Common myeloid progenitor, CD34-positive (primary cell): ENCODE data around the gene PAM.

Experiments used
- CTCF ChIA-PET: fragments of 350-600 bp; sonication (Branson Sonifier 250); formaldehyde crosslinking; loops from one replicate; lab custom pipeline; 2021; ENCODE audit warnings: antibody characterized with exemption; lab: Charles Lee
- POLR2A ChIA-PET: fragments of 350-600 bp; sonication (Branson Sonifier 250); formaldehyde crosslinking; loops from one replicate; lab custom pipeline; 2021; ENCODE audit warnings: antibody characterized with exemption; lab: Charles Lee
- DNase-seq, 3 donors: peaks; one replicate each; pipeline versions ENCODE4 v3.0.0 to v3.0.0-alpha.2; 2013
- H3K27ac ChIP-seq, 2 experiments: 1 replicate in 1 of 2; 2 replicates in 1 of 2; pipeline ENCODE4 v1.7.0; 2013; ENCODE audit warnings: inconsistent platforms in 2 of 2, low read length in 2 of 2, mild to moderate bottlenecking in 2 of 2, low read depth in 1 of 2, moderate library complexity in 1 of 2; ENCODE audit not compliant: severe bottlenecking in 2 of 2, insufficient read depth in 1 of 2, poor library complexity in 1 of 2
- H3K27me3 ChIP-seq, 5 experiments: replicated peaks in 2 of 5; 1 replicate in 3 of 5; 2 replicates in 2 of 5; pipeline versions ENCODE4 v1.6.1 to v1.7.0; 2013; ENCODE audit warnings: low read length in 4 of 5, mild to moderate bottlenecking in 2 of 5, moderate library complexity in 2 of 5, inconsistent platforms in 1 of 5; ENCODE audit not compliant: insufficient read depth in 5 of 5, control insufficient read depth in 4 of 5
- H3K36me3 ChIP-seq, 4 experiments: 1 replicate in 2 of 4; 2 replicates in 2 of 4; pipeline versions ENCODE4 v1.6.1 to v1.7.0; 2013; ENCODE audit warnings: low read length in 3 of 4, control low read depth in 1 of 4, mild to moderate bottlenecking in 1 of 4; ENCODE audit not compliant: control insufficient read depth in 4 of 4, insufficient read depth in 4 of 4
- H3K4me1 ChIP-seq, 4 experiments: 1 replicate in 3 of 4; 2 replicates in 1 of 4; pipeline versions ENCODE4 v1.6.1 to v1.7.1; 2013; ENCODE audit warnings: low read length in 3 of 4, mild to moderate bottlenecking in 3 of 4, control low read depth in 1 of 4, inconsistent platforms in 1 of 4, moderate library complexity in 1 of 4; ENCODE audit not compliant: control insufficient read depth in 4 of 4, insufficient read depth in 4 of 4; ENCODE audit errors: control extremely low read depth in 1 of 4
- H3K4me3 ChIP-seq, 7 experiments: 1 replicate in 4 of 7; 2 replicates in 3 of 7; pipeline versions ENCODE4 v1.5.1 to v1.7.0; 2013; ENCODE audit warnings: mild to moderate bottlenecking in 7 of 7, low read length in 6 of 7, moderate library complexity in 6 of 7, inconsistent platforms in 2 of 7, low read depth in 2 of 7, control low read depth in 1 of 7; ENCODE audit not compliant: insufficient read depth in 4 of 7, control insufficient read depth in 1 of 7; ENCODE audit errors: extremely low read depth in 1 of 7
- H3K9me3 ChIP-seq, 5 experiments: 1 replicate in 4 of 5; 2 replicates in 1 of 5; pipeline versions ENCODE4 v1.6.1 to v1.7.1; 2013; ENCODE audit warnings: low read length in 4 of 5, mild to moderate bottlenecking in 2 of 5, inconsistent platforms in 1 of 5, low read depth in 1 of 5, moderate library complexity in 1 of 5; ENCODE audit not compliant: control insufficient read depth in 4 of 5, insufficient read depth in 2 of 5; ENCODE audit errors: control extremely low read depth in 1 of 5
- WGBS: methylation state at CpG from one replicate; pipeline ENCODE4 v1.1.5; 2013; ENCODE audit not compliant: insufficient coverage; 5-methylcytosine and 5-hydroxymethylcytosine counted together

PAM gene

GRCh38 chr5:102931085-102931725 is 176.1 kb downstream of the PAM start:
- no peak for DNase-seq
- H3K9me3 ChIP-seq: no peaks in the 10 kb centered on the region
- no peak overlapping the region for H3K4me3 ChIP-seq
- no peaks in the 10 kb centered on the region for H3K4me1 ChIP-seq
- no peak overlapping the region for H3K27ac ChIP-seq
- H3K36me3 ChIP-seq: peaks cover 3 to 9% (median 6%) of the 10 kb centered on the region in 4 experiments
- CTCF ChIA-PET: interaction anchor here (1.2 to 2.4 kb wide), 2 partner anchors 10 to 13 kb away, joined by 5 to 10 read pairs; no protein-coding TSS in a partner anchor
- 94% methylated on average over 3 of the region's 6 CpGs for WGBS
- no peaks in the 10 kb centered on the region for H3K27me3 ChIP-seq
- POLR2A ChIA-PET: no interaction called here

DNA sequence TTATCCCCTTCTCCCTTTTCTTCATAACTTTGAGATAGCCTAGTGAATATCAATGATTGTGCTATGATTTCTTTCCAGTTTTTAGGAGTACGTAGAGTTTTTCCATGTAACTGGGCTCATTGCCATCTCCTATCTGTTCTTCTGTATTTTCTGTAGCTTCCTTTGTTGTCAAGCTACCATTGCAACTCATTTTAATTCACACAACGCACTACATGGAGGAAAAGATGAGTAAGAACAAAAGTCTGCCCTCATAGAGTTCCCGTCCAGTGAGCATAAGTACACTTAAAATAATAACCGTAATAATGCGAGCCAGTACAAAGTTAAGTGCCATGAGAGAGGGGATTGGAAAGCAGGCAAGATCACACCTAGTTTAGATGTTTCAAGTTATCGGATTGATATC is 177.7 kb downstream of the PAM start:
- Histone ChIP-seq H3K4me3 (no peak overlapping the region), H3K4me1 (no peaks in the 10 kb centered on the region), H3K36me3 (peaks cover 0 to 6% (median 4%) of the 10 kb centered on the region in 4 experiments), H3K27ac (no peak overlapping the region), H3K27me3 (no peaks in the 10 kb centered on the region), H3K9me3 (no peaks in the 10 kb centered on the region)
- ChIA-PET CTCF (no interaction called here), POLR2A (no interaction called here)
- WGBS: 100% methylated on average over 3 of the region's 6 CpGs
- no peak for DNase-seq

- peaks cover 0 to 6% (median 4%) of the 10 kb centered on the region in 4 experiments for H3K36me3 ChIP-seq
- WGBS: no CpG with 5 or more reads among the region's 1 CpG
- H3K4me1 ChIP-seq: no peaks in the 10 kb centered on the region
- H3K9me3 ChIP-seq: no peaks in the 10 kb centered on the region
- no peak for DNase-seq
- POLR2A ChIA-PET: no interaction called here
- CTCF ChIA-PET: no interaction called here
- no peak overlapping the region for H3K4me3 ChIP-seq
- no peaks in the 10 kb centered on the region for H3K27me3 ChIP-seq
- no peak overlapping the region for H3K27ac ChIP-seq
These were observed 178.2 kb downstream of the PAM start for GRCh38 chr5:102933316-102933715.

GRCh38 chr5:102933721-102934459 is 178.8 kb downstream of the PAM start:
- DNase-seq: no peak
- Histone ChIP-seq H3K4me3 (no peak overlapping the region), H3K36me3 (peaks cover 0 to 6% (median 4%) of the 10 kb centered on the region in 4 experiments), H3K9me3 (no peaks in the 10 kb centered on the region), H3K27me3 (no peaks in the 10 kb centered on the region), H3K27ac (no peak overlapping the region), H3K4me1 (no peaks in the 10 kb centered on the region)
- WGBS: 100% methylated on average over 2 of the region's 6 CpGs
- POLR2A ChIA-PET: no interaction called here
- CTCF ChIA-PET: no interaction called here

GRCh38 chr5:102937894-102938293 is 182.8 kb downstream of the PAM start:
- Histone ChIP-seq H3K4me3 (no peak overlapping the region), H3K27ac (no peak overlapping the region), H3K27me3 (no peaks in the 10 kb centered on the region), H3K36me3 (peaks cover 0 to 6% (median 4%) of the 10 kb centered on the region in 4 experiments), H3K9me3 (no peaks in the 10 kb centered on the region), H3K4me1 (no peaks in the 10 kb centered on the region)
- no peak for DNase-seq
- POLR2A ChIA-PET: no interaction called here
- CTCF ChIA-PET: no interaction called here
- 100% methylated on average over 2 of the region's 2 CpGs for WGBS

DNA sequence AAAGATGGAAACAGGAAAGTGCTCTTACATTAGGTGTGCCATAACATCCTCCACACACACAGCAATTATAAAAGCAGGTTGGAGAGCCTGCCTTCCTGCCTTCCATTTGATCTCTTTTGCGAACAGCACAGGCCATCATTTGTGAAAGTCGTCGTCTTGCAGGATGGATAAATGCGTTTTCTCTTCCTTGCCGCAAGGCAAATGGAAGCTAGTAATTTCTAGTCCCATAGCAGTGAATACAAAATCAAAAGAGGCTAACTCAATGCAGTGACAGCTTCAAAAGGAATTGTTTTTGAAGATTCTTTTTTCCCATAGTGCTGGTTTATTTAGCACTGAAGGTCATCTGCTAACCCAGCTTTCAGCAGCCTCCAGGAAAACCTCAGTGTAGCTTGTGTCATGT is 186.0 kb downstream of the PAM start:
- Histone ChIP-seq H3K36me3 (no peaks in the 10 kb centered on the region), H3K4me3 (no peak overlapping the region), H3K9me3 (no peaks in the 10 kb centered on the region), H3K27me3 (no peaks in the 10 kb centered on the region), H3K27ac (no peak overlapping the region), H3K4me1 (no peaks in the 10 kb centered on the region)
- ChIA-PET CTCF (interaction anchor here (1.9 kb wide), 1 partner anchor 17 kb away, joined by 5 read pairs; no protein-coding TSS in a partner anchor), POLR2A (no interaction called here)
- DNase-seq: no peak
- 100% methylated on average over 4 of the region's 5 CpGs for WGBS

DNA sequence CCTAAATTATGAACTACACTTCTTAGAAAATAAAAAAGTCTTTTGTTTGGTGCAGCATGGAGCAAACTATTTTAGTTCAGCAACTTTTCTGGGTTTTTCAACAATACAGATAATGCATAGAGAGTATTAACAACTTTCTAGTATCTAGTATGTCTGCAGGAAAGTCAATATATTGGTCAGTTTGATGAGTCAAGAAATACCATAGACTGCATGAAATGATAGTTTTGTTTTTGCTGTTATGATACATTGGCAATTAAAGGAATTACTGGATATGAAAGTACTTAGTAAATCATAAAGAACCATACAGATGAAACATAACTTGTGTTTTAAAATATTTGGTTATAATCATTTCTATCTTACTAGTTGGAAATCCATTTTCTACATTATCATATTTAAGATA is 191.3 kb downstream of the PAM start:
- POLR2A ChIA-PET: no interaction called here
- H3K4me1 ChIP-seq: no peaks in the 10 kb centered on the region
- H3K27ac ChIP-seq: no peak overlapping the region
- H3K36me3 ChIP-seq: peaks cover 0 to 5% (median 2%) of the 10 kb centered on the region in 4 experiments
- no peaks in the 10 kb centered on the region for H3K9me3 ChIP-seq
- DNase-seq: no peak
- no peaks in the 10 kb centered on the region for H3K27me3 ChIP-seq
- H3K4me3 ChIP-seq: no peak overlapping the region
- CTCF ChIA-PET: no interaction called here
